Lower leg skin (tissue), 4 donors: Measurements from ENCODE around the gene IER2. TPM values are rescaled to one million over a fixed set of nuclear protein-coding genes. Genes with fewer than 3 reads are reported as not detected.

Source experiments
- DNase-seq, 2 donors: peaks; one replicate each; pipeline ENCODE4 v3.0.0-alpha.2; 2019; ENCODE audit warnings: low spot score in 2 of 2
- H3K4me3 ChIP-seq: fragments of 200-600 bp; sonication (generic); 2 replicates; pipeline ENCODE4 v1.5.1; 2017; ENCODE audit warnings: mild to moderate bottlenecking, low read depth; ENCODE audit not compliant: poor library complexity, severe bottlenecking
- CTCF ChIP-seq, 3 donors: fragments of 450-650 bp; IDR thresholded peaks; one replicate each; pipeline ENCODE4 v1.5.1; 2016; ENCODE audit warnings: antibody characterized with exemption in 3 of 3, mild to moderate bottlenecking in 3 of 3, moderate library complexity in 2 of 3
- POLR2A ChIP-seq, 2 donors: fragments of 450-650 bp; IDR thresholded peaks; one replicate each; pipeline ENCODE4 v1.6.1; 2016 to 2017; ENCODE audit warnings: antibody characterized with exemption in 2 of 2, mild to moderate bottlenecking in 1 of 2, moderate library complexity in 1 of 2
- WGBS, 2 donors: methylation state at CpG; one replicate each; pipeline ENCODE4 v1.1.5; 2018; 5-methylcytosine and 5-hydroxymethylcytosine counted together
- intact Hi-C: fragments of 100-400 bp; cut with DNase I; formaldehyde crosslinking; loops from one replicate; pipeline ENCODE4 v1.15.0; 2023; ENCODE audit warnings: low total_unique reads
- total RNA-seq, 4 donors: library from RNA; depleted of rRNA; stranded (reverse); fragments of >200 nt; gene quantifications; one replicate each; pipeline ENCODE4 v1.1.0, GENCODE V29; 2016

Gene IER2
- total RNA-seq, 4 donors from 2014 or later = 118 to 146 (median 130) TPM

GRCh38 chr19:13127811-13128575 lies 22.2 kb upstream of the IER2 start:
- H3K4me3 ChIP-seq = no peak overlapping the region
- TF ChIP-seq POLR2A (IDR thresholded peaks at IDR 0.05) (no peak), CTCF (IDR thresholded peaks at IDR 0.05) (no peak)
- DNase-seq = no peak
- 89 to 90% methylated on average over 6 of the region's 6 CpGs for WGBS, 2 donors
- intact Hi-C loops = no loop called here

- TF ChIP-seq POLR2A (IDR thresholded peaks at IDR 0.05) (no peak), CTCF (IDR thresholded peaks at IDR 0.05) (no peak)
- no peak for DNase-seq
- H3K4me3 ChIP-seq = no peak overlapping the region
- WGBS, 2 donors = 50 to 67% methylated on average over 1 of the region's 1 CpG
- intact Hi-C loops = no loop called here
These were observed 21.6 kb upstream of the IER2 start for GRCh38 chr19:13128583-13128982.

GRCh38 chr19:13129384-13129783 lies 20.8 kb upstream of the IER2 start:
- intact Hi-C loops = no loop called here
- TF ChIP-seq CTCF (IDR thresholded peaks at IDR 0.05) = no peak
- WGBS, 2 donors = 93 to 95% methylated on average over 9 of the region's 9 CpGs
- no peak overlapping the region for H3K4me3 ChIP-seq
- no peak for DNase-seq

GRCh38 chr19:13130886-13131490 lies 19.2 kb upstream of the IER2 start:
- DNase-seq = no peak
- TF ChIP-seq POLR2A (IDR thresholded peaks at IDR 0.05) (no peak), CTCF (IDR thresholded peaks at IDR 0.05) (no peak)
- 87 to 88% methylated on average over 3 of the region's 3 CpGs for WGBS, 2 donors
- intact Hi-C loops = no loop called here
- H3K4me3 ChIP-seq = no peak overlapping the region

DNA sequence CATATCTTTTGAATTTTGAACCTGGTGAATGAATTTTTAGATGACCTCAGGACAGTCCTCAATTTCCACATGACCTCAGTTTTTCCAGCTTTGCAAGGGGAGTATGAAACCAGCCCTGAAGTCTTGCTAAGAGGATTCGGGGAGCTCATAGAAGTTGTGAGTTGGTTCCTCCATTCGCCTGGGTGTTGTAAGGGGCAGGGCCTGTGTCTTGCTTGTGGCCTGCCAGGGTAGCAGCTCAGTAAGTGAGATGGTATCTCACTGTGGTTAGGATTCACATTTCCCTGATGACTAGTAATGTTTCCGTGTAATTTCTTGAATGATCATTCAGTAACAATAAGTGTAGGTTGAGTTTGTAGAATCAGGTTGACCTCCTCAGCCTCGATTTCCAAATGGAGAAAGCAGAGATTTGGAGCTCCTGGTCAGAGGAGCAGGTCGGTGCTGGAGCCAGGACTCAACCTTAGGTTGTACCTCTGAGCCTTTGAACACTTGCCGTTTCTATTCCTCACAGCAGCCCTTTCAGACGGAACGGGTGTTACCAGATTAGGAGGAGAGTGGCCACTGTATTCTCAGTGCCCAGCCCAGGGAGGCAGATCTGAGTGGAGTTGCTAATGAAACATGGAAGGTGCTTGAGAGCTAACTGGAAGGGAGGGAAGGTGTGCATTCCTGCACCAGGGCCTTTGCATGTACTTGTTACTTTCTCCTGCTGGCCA lies 17.6 kb upstream of the IER2 start:
- 68 to 74% methylated on average over 8 of the region's 8 CpGs for WGBS, 2 donors
- no peak overlapping the region for H3K4me3 ChIP-seq
- TF ChIP-seq CTCF (IDR thresholded peaks at IDR 0.05) (no peak), POLR2A (IDR thresholded peaks at IDR 0.05) (no peak)
- no peak for DNase-seq
- intact Hi-C loops = no loop called here
